GM12878 (cell line): ENCODE measurements around the gene ARMC2.

ENCODE experiments used
- CTCF ChIP-seq, 3 experiments: IDR thresholded peaks in 2 of 3; conservative IDR thresholded peaks in 1 of 3; 2 replicates each; pipeline ENCODE4 v1.5.1; 2011; ENCODE audit warnings: low read depth in 3 of 3, low read length in 3 of 3, mild to moderate bottlenecking in 3 of 3, control low read depth in 2 of 3, moderate library complexity in 2 of 3, inconsistent platforms in 1 of 3, mixed read lengths in 1 of 3; ENCODE audit not compliant: control insufficient read depth in 2 of 3, insufficient read depth in 1 of 3; ENCODE audit errors: extremely low read depth in 1 of 3
- HDAC2 ChIP-seq: fragments of 200-600 bp; sonication (generic); IDR thresholded peaks from 2 replicates; pipeline ENCODE4 v1.6.1; 2017
- IRF5 ChIP-seq: fragments of 450-650 bp; IDR thresholded peaks from 2 replicates; pipeline ENCODE4 v1.6.1; 2017; ENCODE audit warnings: borderline replicate concordance
- NFYB ChIP-seq: IDR thresholded peaks from 2 replicates; pipeline ENCODE4 v1.6.1; 2011; ENCODE audit warnings: low read depth, mild to moderate bottlenecking, low read length, improper control_type of control experiment, moderate library complexity; ENCODE audit not compliant: insufficient read depth
- REST ChIP-seq: IDR thresholded peaks from 2 replicates; pipeline ENCODE4 v1.6.1; 2012; ENCODE audit warnings: mild to moderate bottlenecking, low read depth, low read length
- SMC3 ChIP-seq: IDR thresholded peaks from 2 replicates; pipeline ENCODE4 v1.6.1; 2011; ENCODE audit warnings: low read length, improper control_type of control experiment, borderline replicate concordance
- USF1 ChIP-seq: IDR thresholded peaks from 2 replicates; pipeline ENCODE4 v1.6.1; 2011; ENCODE audit warnings: borderline replicate concordance, low read depth, mild to moderate bottlenecking, moderate library complexity, mixed read lengths, low read length; ENCODE audit not compliant: insufficient read depth; ENCODE audit errors: extremely low read length
- YY1 ChIP-seq: IDR thresholded peaks from 2 replicates; pipeline ENCODE4 v1.6.1; 2011; ENCODE audit warnings: low read depth, mild to moderate bottlenecking, low read length
- ZNF207 ChIP-seq: fragments of 450-650 bp; IDR thresholded peaks from 2 replicates; pipeline ENCODE4 v1.6.1; 2014; ENCODE audit warnings: antibody characterized with exemption, mild to moderate bottlenecking, borderline replicate concordance

DNA sequence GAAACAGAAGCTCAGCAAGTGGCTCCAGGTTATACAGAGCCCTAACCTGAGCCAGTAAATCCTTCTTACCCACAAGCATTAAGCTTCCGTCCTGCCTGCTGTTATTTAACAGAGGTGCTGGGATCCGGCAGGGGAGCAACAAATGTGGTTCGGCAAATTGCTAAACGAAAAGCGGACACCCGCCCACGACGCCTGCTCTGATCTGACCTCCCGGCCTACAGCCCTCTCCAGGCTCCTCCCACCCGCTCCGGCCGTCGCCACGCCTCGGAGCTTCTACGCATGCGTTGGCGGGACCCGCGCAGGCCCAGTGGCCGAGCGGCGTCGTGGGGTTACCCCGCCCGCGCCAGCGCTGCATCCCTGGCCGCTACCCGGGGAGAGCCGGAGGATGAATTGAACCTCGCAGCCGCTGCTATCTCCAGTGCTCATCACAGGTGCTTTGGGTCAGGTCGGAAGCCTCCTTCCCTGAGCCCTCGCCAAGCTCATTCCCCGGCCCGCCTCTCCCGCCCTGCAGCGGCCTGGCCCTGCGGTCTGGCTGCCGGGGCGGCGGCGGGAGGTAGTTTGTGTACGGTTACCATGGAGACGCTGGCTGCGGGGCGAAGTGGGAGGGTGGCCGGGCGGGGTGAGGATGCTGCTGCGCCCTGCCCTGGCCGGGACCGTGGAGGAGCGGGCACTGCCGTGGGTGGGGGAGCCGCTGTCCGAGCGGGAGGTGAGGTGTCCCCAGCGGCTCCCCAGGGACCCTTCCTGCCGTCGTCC lies at the start of gene ARMC2:
- no peak for TF ChIP-seq REST
- no peak for TF ChIP-seq ZNF207
- TF ChIP-seq NFYB = no peak
- TF ChIP-seq SMC3 = no peak
- no peak for TF ChIP-seq CTCF (IDR thresholded peaks at IDR 0.05 in 2 of 3, conservative IDR thresholded peaks at IDR 0.05 in 1 of 3; ENCODE audit: control insufficient read depth in 2 of 3, extremely low read depth in 1 of 3, insufficient read depth in 1 of 3, low read depth in 3 of 3, low read length in 3 of 3)
- TF ChIP-seq YY1 = no peak
- no peak for TF ChIP-seq IRF5
- TF ChIP-seq USF1 = no peak
- TF ChIP-seq HDAC2 = no peak
